ENCODE data around the gene OR2T35.

- TF ChIP-seq, protein P1, sequence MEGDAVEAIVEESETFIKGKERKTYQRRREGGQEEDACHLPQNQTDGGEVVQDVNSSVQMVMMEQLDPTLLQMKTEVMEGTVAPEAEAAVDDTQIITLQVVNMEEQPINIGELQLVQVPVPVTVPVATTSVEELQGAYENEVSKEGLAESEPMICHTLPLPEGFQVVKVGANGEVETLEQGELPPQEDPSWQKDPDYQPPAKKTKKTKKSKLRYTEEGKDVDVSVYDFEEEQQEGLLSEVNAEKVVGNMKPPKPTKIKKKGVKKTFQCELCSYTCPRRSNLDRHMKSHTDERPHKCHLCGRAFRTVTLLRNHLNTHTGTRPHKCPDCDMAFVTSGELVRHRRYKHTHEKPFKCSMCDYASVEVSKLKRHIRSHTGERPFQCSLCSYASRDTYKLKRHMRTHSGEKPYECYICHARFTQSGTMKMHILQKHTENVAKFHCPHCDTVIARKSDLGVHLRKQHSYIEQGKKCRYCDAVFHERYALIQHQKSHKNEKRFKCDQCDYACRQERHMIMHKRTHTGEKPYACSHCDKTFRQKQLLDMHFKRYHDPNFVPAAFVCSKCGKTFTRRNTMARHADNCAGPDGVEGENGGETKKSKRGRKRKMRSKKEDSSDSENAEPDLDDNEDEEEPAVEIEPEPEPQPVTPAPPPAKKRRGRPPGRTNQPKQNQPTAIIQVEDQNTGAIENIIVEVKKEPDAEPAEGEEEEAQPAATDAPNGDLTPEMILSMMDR (IDR thresholded peaks at IDR 0.05), result no peak
- no peak for TF ChIP-seq POLR2A (IDR thresholded peaks at IDR 0.05)
Observed at GRCh38 chr1:248596615-248597014, 48.5 kb downstream of the OR2T35 start.

All from body of pancreas (tissue), 4 donors.